Endothelial cell of umbilical vein (primary cell): ENCODE data around the gene ZNF138. TPM values are rescaled to one million over a fixed set of nuclear protein-coding genes. Genes with fewer than 3 reads are reported as not detected.

Experiments used
- BruUV-seq: library from RNA; stranded (reverse); fragments of 400-500 nt; replicated peaks from 2 replicates; lab custom pipeline; 2021; lab: Mats Ljungman, UMichigan
- CTCF ChIA-PET: fragments of 300-600, 350-600 bp; sonication (Branson Sonifier 250); formaldehyde crosslinking; loops from one replicate; lab custom pipeline; 2021; ENCODE audit warnings: antibody characterized with exemption, inconsistent platforms; lab: Charles Lee
- POLR2A ChIA-PET: fragments of 300-600, 350-600 bp; sonication (Branson Sonifier 250); formaldehyde crosslinking; loops from one replicate; lab custom pipeline; 2021; ENCODE audit warnings: antibody characterized with exemption, inconsistent platforms; lab: Charles Lee
- DNase-seq: peaks from one replicate; pipeline ENCODE4 v3.0.0-alpha.2; 2011; ENCODE audit warnings: low read depth, low spot score
- FAIRE-seq: peaks from 2 replicates; lab custom pipeline; 2011; peaks lifted over from hg19 to GRCh38; lab: Jason Lieb, UNC
- H2AFZ ChIP-seq: 2 replicates; pipeline ENCODE4 v1.6.0; 2012; ENCODE audit warnings: low read depth, low read length, control low read depth, inconsistent platforms
- H3K27ac ChIP-seq: 2 replicates; pipeline ENCODE4 v1.5.1; 2011; ENCODE audit warnings: low read depth, mild to moderate bottlenecking, control low read depth, low read length, moderate library complexity; ENCODE audit not compliant: insufficient read depth
- H3K27me3 ChIP-seq, 2 experiments: 2 replicates each; pipeline versions ENCODE4 v1.6.0 to v1.6.1; 2011; ENCODE audit warnings: low read length in 2 of 2, mixed read lengths in 1 of 2; ENCODE audit not compliant: control insufficient read depth in 2 of 2, insufficient read depth in 2 of 2
- H3K36me3 ChIP-seq, 2 experiments: 2 replicates in 1 of 2; 3 replicates in 1 of 2; pipeline ENCODE4 v1.5.1; 2011; ENCODE audit warnings: low read length in 2 of 2, mild to moderate bottlenecking in 1 of 2, moderate library complexity in 1 of 2; ENCODE audit not compliant: control insufficient read depth in 2 of 2, insufficient read depth in 2 of 2; ENCODE audit errors: extremely low read depth in 1 of 2
- H3K4me1 ChIP-seq: 3 replicates; pipeline ENCODE4 v1.5.1; 2011; ENCODE audit warnings: mild to moderate bottlenecking, low read length; ENCODE audit not compliant: control insufficient read depth, insufficient read depth; ENCODE audit errors: extremely low read depth
- H3K4me2 ChIP-seq: 2 replicates; pipeline ENCODE4 v1.6.1; 2011; ENCODE audit warnings: low read length, control low read depth, mixed read lengths; ENCODE audit not compliant: insufficient read depth
- H3K4me3 ChIP-seq, 3 experiments: fragments of 200-600 bp in 1 of 3; sonication (generic), shearing (Covaris generic) in 1 of 3; replicated peaks in 1 of 3; 2 replicates each; pipeline ENCODE4 v1.5.1; 2011 to 2016; ENCODE audit warnings: control low read depth in 3 of 3, low read length in 3 of 3, mild to moderate bottlenecking in 2 of 3, inconsistent platforms in 1 of 3, low read depth in 1 of 3, moderate library complexity in 1 of 3; ENCODE audit not compliant: insufficient read depth in 1 of 3
- H3K79me2 ChIP-seq: 2 replicates; pipeline ENCODE4 v1.6.0; 2012; ENCODE audit warnings: low read length, inconsistent platforms; ENCODE audit not compliant: control insufficient read depth, insufficient read depth
- H3K9ac ChIP-seq: replicated peaks from 2 replicates; pipeline ENCODE3; 2011; ENCODE audit warnings: low read length, control low read depth; ENCODE audit not compliant: insufficient read depth; ENCODE audit errors: extremely low read depth
- H3K9me1 ChIP-seq: replicated peaks from 3 replicates; pipeline ENCODE4 v1.6.0; 2011; ENCODE audit warnings: mild to moderate bottlenecking, low read length; ENCODE audit not compliant: control insufficient read depth, insufficient read depth; ENCODE audit errors: extremely low read depth
- H3K9me3 ChIP-seq: replicated peaks from 2 replicates; pipeline ENCODE4 v1.5.1; 2012; ENCODE audit warnings: low read length, inconsistent platforms; ENCODE audit not compliant: control insufficient read depth, insufficient read depth
- H4K20me1 ChIP-seq: replicated peaks from 2 replicates; pipeline ENCODE3; 2011; ENCODE audit warnings: mild to moderate bottlenecking, low read length; ENCODE audit not compliant: control insufficient read depth, insufficient read depth; ENCODE audit errors: extremely low read depth
- EZH2 ChIP-seq: IDR thresholded peaks from 2 replicates; pipeline ENCODE4 v1.6.1; 2012; ENCODE audit warnings: borderline replicate concordance, low read depth, mild to moderate bottlenecking, moderate library complexity, low read length, inconsistent platforms; ENCODE audit not compliant: severe bottlenecking
- FOS ChIP-seq: IDR thresholded peaks from 2 replicates; pipeline ENCODE4 v1.6.1; 2011; ENCODE audit warnings: mild to moderate bottlenecking, low read length, moderate library complexity, borderline replicate concordance; ENCODE audit not compliant: insufficient read depth
- GATA2 ChIP-seq: IDR thresholded peaks from 2 replicates; pipeline ENCODE4 v1.7.0; 2011; ENCODE audit warnings: low read depth, mild to moderate bottlenecking, moderate library complexity, mixed read lengths, low read length; ENCODE audit not compliant: insufficient read length, insufficient read depth
- JUN ChIP-seq: IDR thresholded peaks from 2 replicates; pipeline ENCODE4 v1.6.1; 2011; ENCODE audit warnings: borderline replicate concordance, low read depth; ENCODE audit not compliant: insufficient read length, insufficient read depth
- MYC ChIP-seq: IDR thresholded peaks from one replicate; pipeline ENCODE4 v1.6.1; 2011; ENCODE audit warnings: mild to moderate bottlenecking, low read depth, low read length
- POLR2A ChIP-seq: IDR thresholded peaks from 2 replicates; pipeline ENCODE4 v1.6.1; 2012; ENCODE audit warnings: low read depth, mild to moderate bottlenecking, control low read depth, low read length
- POLR2AphosphoS5 ChIP-seq: IDR thresholded peaks from 2 replicates; pipeline ENCODE4 v1.6.1; 2012; ENCODE audit warnings: low read depth, mild to moderate bottlenecking, control low read depth, low read length, moderate library complexity; ENCODE audit not compliant: insufficient read depth
- dilution Hi-C: fragments of 300-500 bp; cut with MboI; formaldehyde crosslinking; loops from one replicate; pipeline ENCODE4 v1.15.0; 2019; ENCODE audit warnings: low sequenced_read_pairs; ENCODE audit not compliant: extremely low pct_ligation_motif_present
- intact Hi-C: fragments of 100-400 bp; cut with micrococcal nuclease; formaldehyde crosslinking; loops from one replicate; pipeline ENCODE4 v1.10.0; 2022
- polyA plus RNA-seq, 4 experiments: library from polyadenylated mRNA; depleted of rRNA in 3 of 4; stranded (reverse) in 3 of 4; unstranded in 1 of 4; fragments of >200 nt; gene quantifications; 2 replicates each; pipeline versions ENCODE4 v1.2.1 to v1.2.3, GENCODE V29; 2011 to 2012; ENCODE audit warnings: missing spikeins in 1 of 4
- total RNA-seq: library from RNA; stranded (reverse); gene quantifications from 2 replicates; pipeline ENCODE4 v1.2.3, GENCODE V29; 2021
- TF ChIP-seq, protein P1 (sequence below): IDR thresholded peaks from 2 replicates; pipeline ENCODE4 v1.6.1; 2011; ENCODE audit not compliant: insufficient read depth, insufficient read length
- TF ChIP-seq, protein P2 (sequence below), 2 donors: IDR thresholded peaks; 1 replicate in 1 of 2; 2 replicates in 1 of 2; pipeline ENCODE4 v1.5.1; 2011; ENCODE audit warnings: low read length in 2 of 2, mild to moderate bottlenecking in 2 of 2, moderate library complexity in 2 of 2, control low read depth in 1 of 2, inconsistent platforms in 1 of 2, low read depth in 1 of 2; ENCODE audit not compliant: insufficient read depth in 1 of 2; ENCODE audit errors: extremely low read depth in 1 of 2

ZNF138 gene
- total and polyA plus RNA-seq, 2 donors (not counting 3 experiments of a cell fraction or from before 2014, with no cell fraction given), result 2.0 to 3.3 TPM

DNA sequence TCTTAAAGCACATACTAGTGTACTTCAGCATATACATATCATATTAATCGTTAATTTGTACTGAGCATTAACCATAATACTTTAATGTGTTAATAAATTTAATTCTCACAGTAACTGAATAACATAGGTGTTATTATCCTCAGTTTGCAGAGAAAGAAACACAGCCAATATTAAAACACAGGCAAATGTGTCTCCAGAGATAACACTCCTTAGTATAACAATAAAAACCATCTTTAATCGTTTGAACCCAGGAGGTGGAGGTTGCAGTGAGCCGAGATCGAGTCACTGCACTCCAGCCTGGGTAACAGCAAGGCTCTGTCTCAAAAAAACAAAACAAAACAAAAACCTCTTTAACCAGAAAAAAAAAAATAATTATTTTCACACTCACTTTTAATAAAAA lies 59.5 kb downstream of the ZNF138 start:
- Histone ChIP-seq H3K36me3 (no peaks in the 10 kb centered on the region), H3K27me3 (no peaks in the 10 kb centered on the region), H3K4me3 (no peak overlapping the region), H3K79me2 (no peaks in the 10 kb centered on the region), H2AFZ (no peak overlapping the region), H3K9me3 (no peaks in the 10 kb centered on the region), H3K9ac (no peak overlapping the region), H3K4me1 (no peaks in the 10 kb centered on the region), H4K20me1 (no peaks in the 10 kb centered on the region), H3K4me2 (no peak overlapping the region), H3K27ac (no peak overlapping the region), H3K9me1 (no peaks in the 10 kb centered on the region)
- FAIRE-seq, result no peak
- TF ChIP-seq GATA2, result no peak
- TF ChIP-seq, protein P1, sequence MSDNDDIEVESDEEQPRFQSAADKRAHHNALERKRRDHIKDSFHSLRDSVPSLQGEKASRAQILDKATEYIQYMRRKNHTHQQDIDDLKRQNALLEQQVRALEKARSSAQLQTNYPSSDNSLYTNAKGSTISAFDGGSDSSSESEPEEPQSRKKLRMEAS, result no peak
- no peak for TF ChIP-seq FOS
- TF ChIP-seq JUN, result no peak
- TF ChIP-seq POLR2A, result no peak
- TF ChIP-seq MYC, result no peak
- TF ChIP-seq, protein P2, sequence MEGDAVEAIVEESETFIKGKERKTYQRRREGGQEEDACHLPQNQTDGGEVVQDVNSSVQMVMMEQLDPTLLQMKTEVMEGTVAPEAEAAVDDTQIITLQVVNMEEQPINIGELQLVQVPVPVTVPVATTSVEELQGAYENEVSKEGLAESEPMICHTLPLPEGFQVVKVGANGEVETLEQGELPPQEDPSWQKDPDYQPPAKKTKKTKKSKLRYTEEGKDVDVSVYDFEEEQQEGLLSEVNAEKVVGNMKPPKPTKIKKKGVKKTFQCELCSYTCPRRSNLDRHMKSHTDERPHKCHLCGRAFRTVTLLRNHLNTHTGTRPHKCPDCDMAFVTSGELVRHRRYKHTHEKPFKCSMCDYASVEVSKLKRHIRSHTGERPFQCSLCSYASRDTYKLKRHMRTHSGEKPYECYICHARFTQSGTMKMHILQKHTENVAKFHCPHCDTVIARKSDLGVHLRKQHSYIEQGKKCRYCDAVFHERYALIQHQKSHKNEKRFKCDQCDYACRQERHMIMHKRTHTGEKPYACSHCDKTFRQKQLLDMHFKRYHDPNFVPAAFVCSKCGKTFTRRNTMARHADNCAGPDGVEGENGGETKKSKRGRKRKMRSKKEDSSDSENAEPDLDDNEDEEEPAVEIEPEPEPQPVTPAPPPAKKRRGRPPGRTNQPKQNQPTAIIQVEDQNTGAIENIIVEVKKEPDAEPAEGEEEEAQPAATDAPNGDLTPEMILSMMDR (IDR thresholded peaks at IDR 0.05; ENCODE audit: extremely low read depth in 1 of 2, insufficient read depth in 1 of 2, low read depth in 1 of 2, low read length in 2 of 2), result no peak
- no peak for TF ChIP-seq POLR2AphosphoS5
- no peak for TF ChIP-seq EZH2
- no peak for DNase-seq
- intact Hi-C loops (no loop called here), dilution Hi-C loops (no loop called here)
- no TSS peak for BruUV-seq
- ChIA-PET CTCF (no interaction called here), POLR2A (no interaction called here)
